WTC11 (cell line): ENCODE results near the gene CXCL12. TPM values are rescaled to one million over a fixed set of nuclear protein-coding genes. Genes with fewer than 3 reads are reported as not detected.

ENCODE experiments used
- ATAC-seq: fragments of 200-7000 bp; cut with Tn5 transposase; 2 replicates; pipeline ENCODE4 v1.10.0; 2021; ENCODE audit warnings: mild to moderate bottlenecking, moderate library complexity
- CTCF ChIA-PET: fragments of 300-600 bp; sonication (Branson Sonifier 250); formaldehyde crosslinking; loops from one replicate; lab custom pipeline; 2021; ENCODE audit warnings: antibody characterized with exemption; lab: Charles Lee
- POLR2A ChIA-PET: fragments of 350-600 bp; sonication (Branson Sonifier 250); formaldehyde crosslinking; loops from one replicate; lab custom pipeline; 2021; ENCODE audit warnings: antibody characterized with exemption; lab: Charles Lee
- DNase-seq: peaks from one replicate; pipeline ENCODE4 v3.0.0; 2021; ENCODE audit warnings: low spot score
- H3K27ac Mint-ChIP-seq: 2 replicates; pipeline ENCODE4 v1.8.0; 2021; ENCODE audit warnings: mixed read lengths
- H3K27me3 Mint-ChIP-seq: 2 replicates; pipeline ENCODE4 v1.8.0; 2021; ENCODE audit warnings: low read depth, mild to moderate bottlenecking, moderate library complexity, mixed read lengths
- H3K36me3 Mint-ChIP-seq: 2 replicates; pipeline ENCODE4 v1.8.0; 2021; ENCODE audit warnings: mixed read lengths
- H3K4me1 Mint-ChIP-seq: 2 replicates; pipeline ENCODE4 v1.8.0; 2022; ENCODE audit warnings: mixed read lengths
- H3K4me3 Mint-ChIP-seq: 2 replicates; pipeline ENCODE4 v1.8.0; 2021; ENCODE audit warnings: mild to moderate bottlenecking, moderate library complexity, mixed read lengths
- H3K9me3 Mint-ChIP-seq: 2 replicates; pipeline ENCODE4 v1.8.0; 2021; ENCODE audit warnings: mixed read lengths
- AFF4 ChIP-seq: sonication (generic); formaldehyde crosslinking; IDR thresholded peaks from 2 replicates; pipeline ENCODE4 v1.8.1; 2023; ENCODE audit warnings: mild to moderate bottlenecking, missing genetic modification reagents, borderline replicate concordance
- E2F1 ChIP-seq: sonication (generic); formaldehyde crosslinking; IDR thresholded peaks from 2 replicates; pipeline ENCODE4 v1.8.0; 2022; ENCODE audit warnings: mild to moderate bottlenecking, missing genetic modification reagents
- E2F5 ChIP-seq: sonication (generic); formaldehyde crosslinking; IDR thresholded peaks from 2 replicates; pipeline ENCODE4 v1.8.1; 2022; ENCODE audit warnings: mild to moderate bottlenecking, moderate library complexity, missing genetic modification reagents
- ELF4 ChIP-seq: sonication (generic); formaldehyde crosslinking; IDR thresholded peaks from 2 replicates; pipeline ENCODE4 v1.8.1; 2022; ENCODE audit warnings: low read depth, mild to moderate bottlenecking, moderate library complexity, missing genetic modification reagents
- ESRRA ChIP-seq: sonication (generic); formaldehyde crosslinking; IDR thresholded peaks from 2 replicates; pipeline ENCODE4 v1.8.1; 2022; ENCODE audit warnings: mild to moderate bottlenecking, missing genetic modification reagents, borderline replicate concordance
- FOXJ3 ChIP-seq: sonication (generic); formaldehyde crosslinking; IDR thresholded peaks from 2 replicates; pipeline ENCODE4 v1.9.0; 2021; ENCODE audit warnings: missing genetic modification reagents, mild to moderate bottlenecking, borderline replicate concordance
- FOXP1 ChIP-seq: sonication (generic); formaldehyde crosslinking; IDR thresholded peaks from 2 replicates; pipeline ENCODE4 v1.8.0; 2022; ENCODE audit warnings: missing genetic modification reagents, mild to moderate bottlenecking, moderate library complexity, borderline replicate concordance
- FOXP4 ChIP-seq: sonication (generic); formaldehyde crosslinking; IDR thresholded peaks from 2 replicates; pipeline ENCODE4 v1.8.0; 2022; ENCODE audit warnings: mild to moderate bottlenecking, missing genetic modification reagents
- IRF1 ChIP-seq: sonication (generic); formaldehyde crosslinking; IDR thresholded peaks from 2 replicates; pipeline ENCODE4 v1.8.0; 2023; ENCODE audit warnings: missing genetic modification reagents
- JAZF1 ChIP-seq: fragments of 250-450 bp; sonication (Bioruptor Pico); IDR thresholded peaks from 2 replicates; pipeline ENCODE4 v1.9.0; 2021; ENCODE audit warnings: moderate library complexity, mild to moderate bottlenecking, inconsistent platforms
- NFE2L1 ChIP-seq: sonication (generic); formaldehyde crosslinking; IDR thresholded peaks from 2 replicates; pipeline ENCODE4 v1.8.1; 2023; ENCODE audit warnings: missing genetic modification reagents
- NR2C2 ChIP-seq: sonication (generic); formaldehyde crosslinking; IDR thresholded peaks from 2 replicates; pipeline ENCODE4 v1.8.0; 2022; ENCODE audit warnings: mild to moderate bottlenecking, missing genetic modification reagents
- PRDM15 ChIP-seq: sonication (generic); formaldehyde crosslinking; IDR thresholded peaks from 2 replicates; pipeline ENCODE4 v1.8.0; 2022; ENCODE audit warnings: missing genetic modification reagents
- RORB ChIP-seq: fragments of 250-450 bp; sonication (Bioruptor Pico); IDR thresholded peaks from 2 replicates; pipeline ENCODE4 v1.9.0; 2021; ENCODE audit warnings: mild to moderate bottlenecking
- TEAD4 ChIP-seq: sonication (generic); formaldehyde crosslinking; IDR thresholded peaks from 2 replicates; pipeline ENCODE4 v1.8.0; 2022; ENCODE audit warnings: mild to moderate bottlenecking, missing genetic modification reagents
- ZBTB21 ChIP-seq: sonication (generic); formaldehyde crosslinking; IDR thresholded peaks from 2 replicates; pipeline ENCODE4 v1.8.1; 2023; ENCODE audit warnings: mild to moderate bottlenecking, missing genetic modification reagents, borderline replicate concordance
- ZNF232 ChIP-seq: sonication (generic); formaldehyde crosslinking; IDR thresholded peaks from 2 replicates; pipeline ENCODE4 v1.8.0; 2022; ENCODE audit warnings: mild to moderate bottlenecking, missing genetic modification reagents
- ZNF423 ChIP-seq: fragments of 250-450 bp; sonication (Bioruptor Pico); IDR thresholded peaks from 2 replicates; pipeline ENCODE4 v2.1.2; 2022; ENCODE audit warnings: mild to moderate bottlenecking, moderate library complexity
- ZNF532 ChIP-seq: fragments of 250-450 bp; sonication (Bioruptor Pico); IDR thresholded peaks from 2 replicates; pipeline ENCODE4 v1.9.0; 2021; ENCODE audit warnings: mild to moderate bottlenecking, borderline replicate concordance
- total RNA-seq: library from RNA; stranded (reverse); gene quantifications from 3 replicates; pipeline ENCODE4 v1.2.3, GENCODE V29; 2021

Gene CXCL12
- total RNA-seq, 1 experiment from 2014 or later, result 52.4 TPM

- CTCF ChIA-PET, result interaction anchor here (1.4 to 1.9 kb wide), 6 partner anchors 11 to 461 kb away, joined by 3 to 14 read pairs (median 6); no protein-coding TSS in a partner anchor
Observed at GRCh38 chr10:44348496-44348895, 36.4 kb downstream of the CXCL12 start.

More at GRCh38 chr10:44348496-44348895, 36.4 kb downstream of the CXCL12 start:
- peaks cover 32% of the 10 kb centered on the region for H3K4me1 Mint-ChIP-seq
- peaks cover 6% of the 10 kb centered on the region; the same call in 1 of the 2 replicates for H3K9me3 Mint-ChIP-seq
- ATAC-seq (no peak), DNase-seq (no peak)
- no peak overlapping the region for H3K4me3 Mint-ChIP-seq
- POLR2A ChIA-PET, result no interaction called here
- peaks cover 16% of the 10 kb centered on the region for H3K36me3 Mint-ChIP-seq
- TF ChIP-seq ZNF232 (CRISPR knock-in tag) (no peak), ELF4 (CRISPR knock-in tag) (no peak), ZNF532 (CRISPR knock-in tag) (no peak), NR2C2 (CRISPR knock-in tag) (no peak), FOXJ3 (CRISPR knock-in tag) (no peak), E2F1 (no peak), TEAD4 (CRISPR knock-in tag) (no peak), NFE2L1 (CRISPR knock-in tag) (no peak), ZNF423 (CRISPR knock-in tag) (no peak), FOXP4 (CRISPR knock-in tag) (no peak), JAZF1 (CRISPR knock-in tag) (no peak), RORB (no peak), ESRRA (CRISPR knock-in tag) (no peak), PRDM15 (CRISPR knock-in tag) (no peak), IRF1 (no peak), FOXP1 (CRISPR knock-in tag) (no peak), AFF4 (no peak), E2F5 (no peak), ZBTB21 (CRISPR knock-in tag) (no peak)
- H3K27ac Mint-ChIP-seq, result no peak overlapping the region
- H3K27me3 Mint-ChIP-seq, result no peaks in the 10 kb centered on the region; the same call in 1 of the 2 replicates
